Myocyte (in vitro differentiated cells): ENCODE results near the gene DDX11. TPM values are rescaled to one million over a fixed set of nuclear protein-coding genes. Genes with fewer than 3 reads are reported as not detected.
"Not testable (repeated sequence)": the region's sequence is repeated elsewhere in the genome, so short reads cannot be mapped to it uniquely, and the experiment has no call there.

ENCODE experiments used
- DNase-seq: peaks from one replicate; pipeline ENCODE4 v3.0.0-alpha.2; 2012; ENCODE audit warnings: low read depth
- total RNA-seq: library from RNA; depleted of rRNA; stranded (reverse); fragments of >200 nt; gene quantifications from 2 replicates; pipeline ENCODE4 v1.2.3, GENCODE V29; 2014

Gene DDX11
- total RNA-seq, 1 donor from 2014 or later = 23.7 TPM

GRCh38 chr12:31098363-31098762 is 24.7 kb downstream of the DDX11 start:
- DNase-seq = not testable (repeated sequence)

GRCh38 chr12:31098771-31099170 is 25.1 kb downstream of the DDX11 start:
- not testable (repeated sequence) for DNase-seq

- DNase-seq = not testable (repeated sequence)
These were observed 25.8 kb downstream of the DDX11 start for GRCh38 chr12:31099434-31099833.

- DNase-seq = peak; percentile 33
These were observed 27.0 kb downstream of the DDX11 start for GRCh38 chr12:31100503-31101208.

- not testable (repeated sequence) for DNase-seq
These were observed 28.5 kb downstream of the DDX11 start for GRCh38 chr12:31102125-31102524.

- DNase-seq = not testable (repeated sequence)
These were observed 28.9 kb downstream of the DDX11 start for GRCh38 chr12:31102596-31102995.

- peak; percentile 19 for DNase-seq
These were observed 29.9 kb downstream of the DDX11 start for GRCh38 chr12:31103561-31103975.

- DNase-seq = not testable (repeated sequence)
These were observed 30.6 kb downstream of the DDX11 start for GRCh38 chr12:31104220-31104619.

- not testable (repeated sequence) for DNase-seq
These were observed 31.1 kb downstream of the DDX11 start for GRCh38 chr12:31104773-31105172.

GRCh38 chr12:31105668-31106067 is 32.0 kb downstream of the DDX11 start:
- no peak for DNase-seq

- peak; percentile 3 for DNase-seq
These were observed 32.6 kb downstream of the DDX11 start for GRCh38 chr12:31106101-31106803.

- DNase-seq = not testable (repeated sequence)
These were observed 36.1 kb downstream of the DDX11 start for GRCh38 chr12:31109773-31110172.

- not testable (repeated sequence) for DNase-seq
These were observed 36.6 kb downstream of the DDX11 start for GRCh38 chr12:31110263-31110662.

GRCh38 chr12:31115092-31115601 is 41.5 kb downstream of the DDX11 start:
- DNase-seq = not testable (repeated sequence)

- not testable (repeated sequence) for DNase-seq
These were observed 43.2 kb downstream of the DDX11 start for GRCh38 chr12:31116846-31117202.

- peak; percentile 33 for DNase-seq
These were observed 43.7 kb downstream of the DDX11 start for GRCh38 chr12:31117203-31118011.

- DNase-seq = no peak
These were observed 44.9 kb downstream of the DDX11 start for GRCh38 chr12:31118347-31119191.

GRCh38 chr12:31119192-31119802 is 45.6 kb downstream of the DDX11 start:
- no peak for DNase-seq

GRCh38 chr12:31119803-31120211 is 46.1 kb downstream of the DDX11 start:
- DNase-seq = no peak

GRCh38 chr12:31120392-31121008 is 46.8 kb downstream of the DDX11 start:
- no peak for DNase-seq
